Omental fat pad (tissue), 4 donors: ENCODE results near the gene FGFR2. TPM values are rescaled to one million over a fixed set of nuclear protein-coding genes. Genes with fewer than 3 reads are reported as not detected.

ENCODE experiments used
- ATAC-seq: fragments of 150-250 bp; one replicate; pipeline ENCODE4 v1.9.1; 2016; ENCODE audit warnings: mild to moderate bottlenecking, moderate library complexity; ENCODE audit not compliant: low FRiP score
- DNase-seq: peaks from one replicate; pipeline ENCODE4 v3.0.0-alpha.2; 2019; ENCODE audit warnings: low spot score
- total RNA-seq, 4 donors: library from RNA; depleted of rRNA; stranded (reverse); fragments of >200 nt; gene quantifications; one replicate each; pipeline ENCODE4 v1.1.0, GENCODE V29; 2016
- TF ChIP-seq, protein P1 (sequence below), 3 donors: fragments of 450-650 bp; IDR thresholded peaks; one replicate each; pipeline ENCODE4 v1.5.1; 2016 to 2017; ENCODE audit warnings: antibody characterized with exemption in 3 of 3, mild to moderate bottlenecking in 3 of 3, moderate library complexity in 2 of 3

Gene FGFR2
- total RNA-seq, 4 donors from 2014 or later, result 2.0 to 8.4 (median 2.4) TPM

GRCh38 chr10:121509112-121509511 lies 89.1 kb downstream of the FGFR2 start:
- TF ChIP-seq, protein P1, sequence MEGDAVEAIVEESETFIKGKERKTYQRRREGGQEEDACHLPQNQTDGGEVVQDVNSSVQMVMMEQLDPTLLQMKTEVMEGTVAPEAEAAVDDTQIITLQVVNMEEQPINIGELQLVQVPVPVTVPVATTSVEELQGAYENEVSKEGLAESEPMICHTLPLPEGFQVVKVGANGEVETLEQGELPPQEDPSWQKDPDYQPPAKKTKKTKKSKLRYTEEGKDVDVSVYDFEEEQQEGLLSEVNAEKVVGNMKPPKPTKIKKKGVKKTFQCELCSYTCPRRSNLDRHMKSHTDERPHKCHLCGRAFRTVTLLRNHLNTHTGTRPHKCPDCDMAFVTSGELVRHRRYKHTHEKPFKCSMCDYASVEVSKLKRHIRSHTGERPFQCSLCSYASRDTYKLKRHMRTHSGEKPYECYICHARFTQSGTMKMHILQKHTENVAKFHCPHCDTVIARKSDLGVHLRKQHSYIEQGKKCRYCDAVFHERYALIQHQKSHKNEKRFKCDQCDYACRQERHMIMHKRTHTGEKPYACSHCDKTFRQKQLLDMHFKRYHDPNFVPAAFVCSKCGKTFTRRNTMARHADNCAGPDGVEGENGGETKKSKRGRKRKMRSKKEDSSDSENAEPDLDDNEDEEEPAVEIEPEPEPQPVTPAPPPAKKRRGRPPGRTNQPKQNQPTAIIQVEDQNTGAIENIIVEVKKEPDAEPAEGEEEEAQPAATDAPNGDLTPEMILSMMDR (IDR thresholded peaks at IDR 0.05), result no peak
- no peak for DNase-seq
- no peak for ATAC-seq

DNA sequence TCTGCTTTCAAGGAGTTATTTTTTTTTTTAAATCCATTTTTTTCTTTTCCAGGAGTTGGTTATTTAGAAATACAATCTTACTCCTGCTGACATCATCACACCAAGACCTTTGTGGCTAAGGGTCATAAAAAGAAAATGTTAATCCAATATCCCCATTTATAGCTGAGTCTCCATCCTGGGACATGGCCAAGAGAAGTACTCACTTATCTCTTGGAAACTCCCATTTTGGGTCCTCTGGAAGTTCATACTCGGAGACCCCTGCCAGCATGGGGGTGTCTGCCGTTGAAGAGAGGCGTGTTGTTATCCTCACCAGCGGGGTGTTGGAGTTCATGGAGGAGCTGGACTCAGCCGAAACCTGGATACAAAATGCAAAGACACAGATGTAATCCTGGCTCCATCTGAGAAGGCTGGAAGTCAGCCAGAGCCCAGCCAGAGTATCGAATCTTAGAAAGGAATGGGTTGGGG lies 94.6 kb downstream of the FGFR2 start:
- DNase-seq (no peak), ATAC-seq (no peak)
- TF ChIP-seq, protein P1 (IDR thresholded peaks at IDR 0.05), result no peak

DNA sequence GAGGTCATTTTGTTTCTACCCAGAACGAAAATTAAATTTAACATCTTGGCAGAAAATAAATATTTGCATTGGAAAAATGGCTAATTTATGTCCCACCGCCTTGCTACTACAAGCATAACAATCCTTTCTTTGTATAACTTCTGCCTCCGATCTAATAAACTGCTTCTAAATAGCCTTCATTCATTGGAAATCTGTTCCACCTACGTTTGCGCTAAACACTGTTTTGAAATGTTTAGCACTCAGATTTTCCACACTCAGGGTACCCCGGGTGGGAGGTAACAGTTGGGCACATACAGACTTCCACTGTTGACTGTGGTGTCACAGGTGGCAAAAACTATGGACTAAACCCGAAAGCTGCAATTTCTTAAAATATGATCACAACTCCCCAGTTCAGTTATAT lies 96.4 kb downstream of the FGFR2 start:
- DNase-seq (no peak), ATAC-seq (no peak)
- TF ChIP-seq, protein P1 (IDR thresholded peaks at IDR 0.05), result no peak

DNA sequence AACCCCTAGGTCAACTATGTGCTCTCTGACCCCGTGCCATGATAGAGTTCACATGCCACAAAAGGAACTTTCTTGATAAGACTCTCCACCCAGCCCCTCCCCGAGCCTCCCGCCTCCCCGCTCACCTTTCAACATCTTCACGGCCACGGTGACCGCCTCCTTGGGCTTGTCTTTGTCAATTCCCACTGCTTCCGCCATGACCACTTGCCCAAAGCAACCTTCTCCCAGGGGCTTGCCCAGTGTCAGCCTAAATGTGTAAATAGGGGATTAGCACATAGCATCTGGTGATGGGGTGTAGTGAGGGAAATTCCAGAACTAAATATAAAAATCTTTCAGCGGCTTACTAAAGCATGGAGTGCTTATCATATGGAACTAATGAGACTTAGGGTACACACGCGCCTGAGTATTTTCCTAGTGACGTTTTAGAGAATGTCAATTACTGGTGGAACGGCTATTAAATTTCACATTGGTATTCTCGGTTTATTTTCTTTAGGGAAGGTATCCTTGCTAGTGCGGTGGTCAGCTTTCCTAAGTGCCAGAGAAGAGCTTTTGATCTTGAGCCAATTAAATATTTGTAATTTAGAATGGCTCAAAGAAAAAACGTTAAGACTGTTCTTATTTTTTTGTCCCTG lies 97.4 kb downstream of the FGFR2 start:
- ATAC-seq (no peak), DNase-seq (no peak)
- TF ChIP-seq, protein P1 (IDR thresholded peaks at IDR 0.05), result no peak

GRCh38 chr10:121497513-121498470 lies 100.5 kb downstream of the FGFR2 start:
- TF ChIP-seq, protein P1 (IDR thresholded peaks at IDR 0.05), result no peak
- DNase-seq, result no peak
- no peak for ATAC-seq

GRCh38 chr10:121495719-121496118 lies 102.5 kb downstream of the FGFR2 start:
- DNase-seq (no peak), ATAC-seq (no peak)
- TF ChIP-seq, protein P1 (IDR thresholded peaks at IDR 0.05), result no peak
